ENCODE data around the gene C20orf96. TPM values are rescaled to one million over a fixed set of nuclear protein-coding genes. Genes with fewer than 3 reads are reported as not detected.

C20orf96 gene
- polyA plus RNA-seq, 1 donor (not counting 4 experiments of a cell fraction or from before 2014, with no cell fraction given) = 3.6 TPM

GRCh38 chr20:237929-238328 lies 52.6 kb downstream of the C20orf96 start:
- Histone ChIP-seq H4K20me1 (ENCODE audit: control insufficient read depth, extremely low read depth, insufficient read depth, low read length) (no peaks in the 10 kb centered on the region), H3K9me3 (ENCODE audit: control insufficient read depth, low read depth, low read length) (no peaks in the 10 kb centered on the region), H3K27me3 (ENCODE audit: control insufficient read depth, extremely low read depth, insufficient read depth, low read length) (no peaks in the 10 kb centered on the region), H3K9ac (ENCODE audit: control insufficient read depth, extremely low read depth, insufficient read depth, low read length) (no peak overlapping the region), H3K9me1 (ENCODE audit: control insufficient read depth, extremely low read depth, insufficient read depth, low read length) (no peaks in the 10 kb centered on the region), H3K4me2 (ENCODE audit: control insufficient read depth, extremely low read depth, insufficient read depth, low read depth, low read length) (no peak overlapping the region), H3K27ac (ENCODE audit: control insufficient read depth, insufficient read depth, low read length) (no peak overlapping the region), H3K4me3 (ENCODE audit: control insufficient read depth in 2 of 3, extremely low read depth in 1 of 3, insufficient read depth in 2 of 3, low read depth in 1 of 3, low read length in 3 of 3) (no peak overlapping the region), H3K36me3 (ENCODE audit: control insufficient read depth in 2 of 2, extremely low read depth in 1 of 2, insufficient read depth in 2 of 2, low read length in 2 of 2) (no peaks in the 10 kb centered on the region), H3K79me2 (ENCODE audit: control insufficient read depth, insufficient read depth, low read length) (no peaks in the 10 kb centered on the region), H2AFZ (ENCODE audit: control insufficient read depth, low read length) (no peak overlapping the region), H3K4me1 (ENCODE audit: control insufficient read depth, extremely low read depth, insufficient read depth, low read length) (peaks cover 8% of the 10 kb centered on the region)
- DNase-seq (ENCODE audit: low read depth, low spot score) (no peak), FAIRE-seq (no peak)
- TF ChIP-seq CTCF (optimal IDR thresholded peaks at IDR 0.05 in 1 of 3, IDR thresholded peaks at IDR 0.05 in 1 of 3, conservative IDR thresholded peaks at IDR 0.05 in 1 of 3; ENCODE audit: extremely low read depth in 1 of 3, insufficient read depth in 2 of 3, low read length in 3 of 3) (no peak), EZH2 (IDR thresholded peaks at IDR 0.05; ENCODE audit: low read length) (no peak)
- dilution Hi-C loops (cut with MboI; ENCODE audit: extremely low pct_ligation_motif_present, low sequenced_read_pairs) = no loop called here

- dilution Hi-C loops (cut with MboI; ENCODE audit: extremely low pct_ligation_motif_present, low sequenced_read_pairs) = no loop called here
- Histone ChIP-seq H3K79me2 (ENCODE audit: control insufficient read depth, insufficient read depth, low read length) (no peaks in the 10 kb centered on the region), H4K20me1 (ENCODE audit: control insufficient read depth, extremely low read depth, insufficient read depth, low read length) (no peaks in the 10 kb centered on the region), H3K9me1 (ENCODE audit: control insufficient read depth, extremely low read depth, insufficient read depth, low read length) (no peaks in the 10 kb centered on the region), H3K4me1 (ENCODE audit: control insufficient read depth, extremely low read depth, insufficient read depth, low read length) (peaks cover 8% of the 10 kb centered on the region), H3K9me3 (ENCODE audit: control insufficient read depth, low read depth, low read length) (no peaks in the 10 kb centered on the region), H2AFZ (ENCODE audit: control insufficient read depth, low read length) (no peak overlapping the region), H3K9ac (ENCODE audit: control insufficient read depth, extremely low read depth, insufficient read depth, low read length) (no peak overlapping the region), H3K36me3 (ENCODE audit: control insufficient read depth in 2 of 2, extremely low read depth in 1 of 2, insufficient read depth in 2 of 2, low read length in 2 of 2) (no peaks in the 10 kb centered on the region), H3K27me3 (ENCODE audit: control insufficient read depth, extremely low read depth, insufficient read depth, low read length) (no peaks in the 10 kb centered on the region), H3K27ac (ENCODE audit: control insufficient read depth, insufficient read depth, low read length) (no peak overlapping the region), H3K4me3 (ENCODE audit: control insufficient read depth in 2 of 3, extremely low read depth in 1 of 3, insufficient read depth in 2 of 3, low read depth in 1 of 3, low read length in 3 of 3) (no peak overlapping the region), H3K4me2 (ENCODE audit: control insufficient read depth, extremely low read depth, insufficient read depth, low read depth, low read length) (no peak overlapping the region)
- FAIRE-seq (no peak), DNase-seq (ENCODE audit: low read depth, low spot score) (no peak)
- no peak for TF ChIP-seq CTCF (optimal IDR thresholded peaks at IDR 0.05 in 1 of 3, IDR thresholded peaks at IDR 0.05 in 1 of 3, conservative IDR thresholded peaks at IDR 0.05 in 1 of 3; ENCODE audit: extremely low read depth in 1 of 3, insufficient read depth in 2 of 3, low read length in 3 of 3)
- no peak for TF ChIP-seq EZH2 (IDR thresholded peaks at IDR 0.05; ENCODE audit: low read length)
Measured at GRCh38 chr20:237489-237888, 53.1 kb downstream of the C20orf96 start.
